ENCODE results near the gene CFAP61. TPM values are rescaled to one million over a fixed set of nuclear protein-coding genes. Genes with fewer than 3 reads are reported as not detected.
A peak's percentile ranks its signal among the peaks of the same experiment; 100 is the strongest.

CFAP61 gene
- total RNA-seq, 2 donors from 2014 or later = 1.0 to 1.9 TPM

DNA sequence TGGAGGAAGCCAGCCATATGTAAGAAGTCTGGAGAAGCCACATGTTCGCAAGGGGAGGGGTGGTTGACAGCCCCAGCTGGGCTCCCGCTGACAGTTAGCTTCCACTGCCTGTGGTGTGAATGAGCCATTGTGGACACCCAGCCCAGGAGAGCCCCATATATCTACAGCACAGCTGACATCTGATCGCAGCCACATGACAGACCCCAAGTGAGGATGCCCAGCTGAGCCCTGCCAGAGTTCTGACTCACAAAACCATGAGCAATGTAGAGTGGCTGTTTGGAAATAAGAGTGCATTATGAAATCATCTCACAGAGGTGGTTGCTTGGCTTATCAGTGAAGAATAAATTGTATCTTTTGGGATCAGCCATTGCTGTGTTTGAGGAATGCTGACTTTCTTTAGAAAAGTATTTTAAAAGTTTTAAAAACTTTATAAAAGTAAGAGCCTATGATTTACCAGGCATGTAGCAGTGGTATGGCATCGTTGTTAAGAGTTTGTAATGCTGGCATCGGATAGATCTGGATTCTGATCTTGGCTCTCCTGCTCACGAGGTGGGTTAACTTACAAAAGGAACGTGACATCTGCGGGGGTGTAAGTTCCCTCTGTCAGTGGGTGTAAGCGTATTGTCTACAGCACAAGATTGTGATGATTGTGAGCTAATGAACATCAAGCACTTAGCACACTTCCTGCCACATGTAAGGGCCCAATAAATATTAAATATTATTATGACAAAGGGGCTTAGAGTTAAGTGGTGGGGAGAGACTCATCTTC lies 24.1 kb downstream of the CFAP61 start:
- no peak for DNase-seq (ENCODE audit: low spot score)
- TF ChIP-seq, protein P1, sequence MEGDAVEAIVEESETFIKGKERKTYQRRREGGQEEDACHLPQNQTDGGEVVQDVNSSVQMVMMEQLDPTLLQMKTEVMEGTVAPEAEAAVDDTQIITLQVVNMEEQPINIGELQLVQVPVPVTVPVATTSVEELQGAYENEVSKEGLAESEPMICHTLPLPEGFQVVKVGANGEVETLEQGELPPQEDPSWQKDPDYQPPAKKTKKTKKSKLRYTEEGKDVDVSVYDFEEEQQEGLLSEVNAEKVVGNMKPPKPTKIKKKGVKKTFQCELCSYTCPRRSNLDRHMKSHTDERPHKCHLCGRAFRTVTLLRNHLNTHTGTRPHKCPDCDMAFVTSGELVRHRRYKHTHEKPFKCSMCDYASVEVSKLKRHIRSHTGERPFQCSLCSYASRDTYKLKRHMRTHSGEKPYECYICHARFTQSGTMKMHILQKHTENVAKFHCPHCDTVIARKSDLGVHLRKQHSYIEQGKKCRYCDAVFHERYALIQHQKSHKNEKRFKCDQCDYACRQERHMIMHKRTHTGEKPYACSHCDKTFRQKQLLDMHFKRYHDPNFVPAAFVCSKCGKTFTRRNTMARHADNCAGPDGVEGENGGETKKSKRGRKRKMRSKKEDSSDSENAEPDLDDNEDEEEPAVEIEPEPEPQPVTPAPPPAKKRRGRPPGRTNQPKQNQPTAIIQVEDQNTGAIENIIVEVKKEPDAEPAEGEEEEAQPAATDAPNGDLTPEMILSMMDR (IDR thresholded peaks at IDR 0.05) = no peak
- Histone ChIP-seq H3K4me1 (no peaks in the 10 kb centered on the region), H3K27ac (no peak overlapping the region), H3K27me3 (peaks cover 0 to 2% of the 10 kb centered on the region in 2 donors), H3K4me3 (no peak overlapping the region), H3K36me3 (no peaks in the 10 kb centered on the region), H3K9me3 (no peaks in the 10 kb centered on the region)

DNA sequence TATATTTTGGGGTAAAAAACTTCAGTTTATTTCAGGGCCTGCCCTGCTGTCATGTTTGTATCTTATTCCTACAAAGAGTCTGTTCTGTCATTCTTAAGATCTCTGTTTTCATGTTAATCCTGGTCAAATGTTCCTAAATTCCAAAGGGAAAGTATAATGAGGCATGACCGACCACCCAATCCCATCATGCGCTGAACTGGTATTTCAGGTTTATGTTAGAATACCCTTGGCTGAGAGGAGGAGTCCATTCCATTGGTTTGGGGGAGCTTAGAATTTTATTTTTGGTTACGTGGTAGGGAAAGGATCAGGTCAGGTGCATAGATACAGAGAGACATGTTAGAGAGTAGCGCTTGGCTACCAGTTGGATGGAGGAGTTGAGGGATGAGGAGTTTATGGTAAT lies 25.7 kb downstream of the CFAP61 start:
- Histone ChIP-seq H3K4me3 (no peak overlapping the region), H3K4me1 (no peaks in the 10 kb centered on the region), H3K27me3 (peaks cover 0 to 7% of the 10 kb centered on the region in 2 donors), H3K36me3 (no peaks in the 10 kb centered on the region), H3K9me3 (no peaks in the 10 kb centered on the region), H3K27ac (no peak overlapping the region)
- DNase-seq (ENCODE audit: low spot score) = no peak
- TF ChIP-seq, protein P1 (IDR thresholded peaks at IDR 0.05) = no peak

DNA sequence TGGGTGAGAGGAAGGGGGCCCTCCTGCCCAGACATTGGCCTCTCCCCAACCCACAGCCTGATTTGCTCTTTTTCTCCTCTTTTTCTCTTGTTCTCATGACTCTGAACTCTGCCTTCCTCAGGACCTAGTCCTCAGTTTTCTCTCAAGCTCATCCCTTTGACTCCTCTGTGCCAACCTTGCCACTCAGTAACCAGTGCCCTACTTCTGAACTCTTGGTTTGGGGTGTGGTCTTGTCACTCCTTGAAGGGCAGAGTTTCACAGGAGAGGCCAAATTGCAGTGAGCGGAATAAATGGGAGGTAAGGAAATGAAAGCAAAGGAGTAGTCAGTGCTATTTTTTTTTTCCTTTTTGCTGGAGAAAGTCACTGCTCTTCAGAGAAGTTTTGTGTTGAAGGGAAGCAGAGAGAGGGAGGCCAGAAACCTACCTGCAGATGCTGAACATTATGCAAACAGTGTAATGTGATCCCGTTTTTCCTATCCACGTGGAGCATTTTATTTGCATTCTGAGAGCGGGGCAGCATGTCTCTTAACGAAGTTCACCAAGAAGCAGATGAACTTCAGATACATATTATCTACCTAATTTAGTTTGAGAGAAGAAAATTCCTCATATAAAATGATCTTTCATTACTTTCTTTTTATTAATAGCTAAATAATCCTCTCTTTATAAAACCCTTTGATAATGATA lies 26.9 kb downstream of the CFAP61 start:
- Histone ChIP-seq H3K4me3 (no peak overlapping the region), H3K36me3 (no peaks in the 10 kb centered on the region), H3K4me1 (no peaks in the 10 kb centered on the region), H3K9me3 (no peaks in the 10 kb centered on the region), H3K27ac (no peak overlapping the region), H3K27me3 (peaks cover 0 to 7% of the 10 kb centered on the region in 2 donors)
- TF ChIP-seq, protein P1 (IDR thresholded peaks at IDR 0.05) = no peak
- DNase-seq (ENCODE audit: low spot score) = no peak

DNA sequence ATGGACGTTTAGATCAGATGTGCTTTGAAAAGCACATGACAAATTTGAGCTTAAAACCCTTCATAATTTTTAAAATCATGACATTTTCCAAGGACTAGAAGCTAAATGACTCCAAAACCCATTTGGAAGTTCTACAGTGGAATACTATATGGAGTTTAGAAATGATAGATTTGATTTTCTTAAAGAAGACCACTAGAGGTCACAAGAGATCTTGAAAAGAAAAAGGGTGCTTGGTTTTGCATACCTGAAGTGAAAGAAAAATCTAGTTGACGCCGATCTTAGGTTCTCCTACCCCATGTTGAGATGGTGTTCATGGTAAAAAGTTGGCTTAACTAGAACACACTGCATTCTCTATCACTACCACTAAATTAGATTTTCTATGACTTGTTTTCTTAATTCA lies 31.5 kb downstream of the CFAP61 start:
- H3K4me3 ChIP-seq = no peak overlapping the region
- no peaks in the 10 kb centered on the region for H3K9me3 ChIP-seq
- no peak for DNase-seq (ENCODE audit: low spot score)
- H3K27me3 ChIP-seq = peaks cover 0 to 7% of the 10 kb centered on the region in 2 donors
- no peaks in the 10 kb centered on the region for H3K4me1 ChIP-seq
- TF ChIP-seq, protein P1 (IDR thresholded peaks at IDR 0.05) = peak in 1 of 2 donors; percentile 62
- H3K27ac ChIP-seq = no peak overlapping the region
- H3K36me3 ChIP-seq = no peaks in the 10 kb centered on the region

DNA sequence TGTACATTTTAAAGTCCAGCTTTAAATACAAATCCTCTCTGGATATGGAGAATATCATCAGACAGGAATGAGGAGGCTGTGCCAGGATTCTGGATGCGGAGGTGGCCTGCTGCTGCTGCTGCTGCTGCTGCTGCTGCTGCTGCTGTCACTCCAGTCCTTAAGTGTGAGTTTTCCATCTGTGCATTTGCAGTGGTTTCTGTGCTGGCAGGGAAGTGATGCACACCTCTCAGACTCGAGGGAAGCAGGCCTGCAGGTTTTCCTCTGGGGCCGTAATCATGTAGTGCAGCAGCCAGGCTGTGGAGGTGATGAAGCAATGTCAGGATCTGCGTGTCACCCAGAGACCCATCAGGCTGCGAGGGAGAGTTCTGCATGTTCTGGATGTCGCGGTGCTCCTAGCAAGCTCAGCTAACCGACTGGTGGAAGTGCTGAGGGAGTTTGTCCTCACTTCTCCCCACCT lies 32.0 kb downstream of the CFAP61 start:
- Histone ChIP-seq H3K4me1 (no peaks in the 10 kb centered on the region), H3K27ac (peak overlapping the region in 1 of 2 donors; percentile 22), H3K4me3 (no peak overlapping the region), H3K9me3 (no peaks in the 10 kb centered on the region), H3K36me3 (no peaks in the 10 kb centered on the region), H3K27me3 (peaks cover 0 to 7% of the 10 kb centered on the region in 2 donors)
- TF ChIP-seq, protein P1 (IDR thresholded peaks at IDR 0.05) = no peak
- DNase-seq (ENCODE audit: low spot score) = no peak
